K562 (cell line): Measurements from ENCODE around the gene BET1L. TPM values are rescaled to one million over a fixed set of nuclear protein-coding genes. Genes with fewer than 3 reads are reported as not detected.

Experiments used
- ATAC-seq: fragments of 200-7000 bp; cut with Tn5 transposase; 3 replicates; pipeline ENCODE4 v1.9.1; 2020; ENCODE audit warnings: moderate library complexity
- BruUV-seq: library from RNA; stranded (reverse); fragments of 400-500 nt; replicated peaks from 2 replicates; lab custom pipeline; 2021; lab: Mats Ljungman, UMichigan
- CTCF ChIA-PET: fragments of 300-600 bp; formaldehyde crosslinking; extraction: SDS; loops from one replicate; lab custom pipeline; 2021; ENCODE audit warnings: low intra/inter-chr PET ratio; lab: Yijun Ruan, JAX
- POLR2A ChIA-PET: fragments of 300-600, 350-650 bp; sonication (Branson Sonifier 250); formaldehyde crosslinking; extraction: SDS; loops from one replicate; lab custom pipeline; 2021; ENCODE audit warnings: antibody characterized with exemption, inconsistent platforms; lab: Yijun Ruan, JAX
- DNase-seq, 4 experiments: peaks; one replicate each; pipeline versions ENCODE4 v3.0.0 to v3.0.0-alpha.2; 2011 to 2018; ENCODE audit warnings: low spot score in 3 of 4, mixed read lengths in 3 of 4; ENCODE audit errors: extremely low read depth in 1 of 4
- FAIRE-seq: peaks from 2 replicates; lab custom pipeline; 2011; peaks lifted over from hg19 to GRCh38; lab: Jason Lieb, UNC
- H2AFZ ChIP-seq: 2 replicates; pipeline ENCODE4 v1.6.0; 2011; ENCODE audit warnings: low read depth, low read length, control low read depth, inconsistent platforms
- H3K27ac ChIP-seq: fragments of 200-600 bp; 3 replicates; pipeline ENCODE4 v1.8.0; 2011; ENCODE audit warnings: low read depth, mild to moderate bottlenecking, control low read depth, inconsistent platforms, low read length, moderate library complexity, mixed read lengths; ENCODE audit errors: extremely low read depth
- H3K27me3 ChIP-seq, 2 experiments: fragments of 300-600 bp in 1 of 2; 2 replicates in 1 of 2; 3 replicates in 1 of 2; pipeline versions ENCODE4 v1.6.0 to v1.8.0; 2011; ENCODE audit warnings: inconsistent platforms in 2 of 2, low read length in 2 of 2, mild to moderate bottlenecking in 1 of 2, mixed read lengths in 1 of 2, moderate library complexity in 1 of 2; ENCODE audit not compliant: control insufficient read depth in 2 of 2, insufficient read depth in 2 of 2
- H3K36me3 ChIP-seq: fragments of 300-600 bp; 3 replicates; pipeline ENCODE4 v1.8.0; 2011; ENCODE audit warnings: mild to moderate bottlenecking, low read length, inconsistent platforms; ENCODE audit not compliant: control insufficient read depth, insufficient read depth
- H3K4me1 ChIP-seq, 2 experiments: fragments of 200-600 bp in 1 of 2; replicated peaks in 1 of 2; 2 replicates in 1 of 2; 3 replicates in 1 of 2; pipeline versions ENCODE4 v1.5.1 to v1.8.0; 2011; ENCODE audit warnings: inconsistent platforms in 2 of 2, low read length in 2 of 2, mild to moderate bottlenecking in 1 of 2, mixed read lengths in 1 of 2, moderate library complexity in 1 of 2; ENCODE audit not compliant: control insufficient read depth in 2 of 2, insufficient read depth in 2 of 2
- H3K4me2 ChIP-seq: 2 replicates; pipeline ENCODE4 v1.6.1; 2011; ENCODE audit warnings: low read length, control low read depth, inconsistent platforms, mixed read lengths; ENCODE audit not compliant: insufficient read depth
- H3K4me3 ChIP-seq: fragments of 200-600 bp; sonication (generic), shearing (Covaris generic); 2 replicates; pipeline ENCODE4 v1.5.1; 2016; ENCODE audit warnings: control low read depth, inconsistent platforms
- H3K79me2 ChIP-seq: fragments of 200-600 bp; 3 replicates; pipeline ENCODE4 v1.8.0; 2011; ENCODE audit warnings: low read length, inconsistent platforms; ENCODE audit not compliant: control insufficient read depth, insufficient read depth
- H3K9ac ChIP-seq, 2 experiments: 2 replicates each; pipeline versions ENCODE4 v1.6.0 to v1.6.1; 2011; ENCODE audit warnings: low read depth in 2 of 2, low read length in 2 of 2, control low read depth in 1 of 2, inconsistent platforms in 1 of 2, mild to moderate bottlenecking in 1 of 2, mixed read lengths in 1 of 2; ENCODE audit not compliant: insufficient read depth in 1 of 2
- H3K9me1 ChIP-seq: one replicate; pipeline ENCODE4 v1.6.0; 2011; ENCODE audit warnings: inconsistent platforms, mild to moderate bottlenecking, low read length, moderate library complexity; ENCODE audit not compliant: control insufficient read depth, insufficient read depth
- H3K9me3 ChIP-seq: replicated peaks from 2 replicates; pipeline ENCODE4 v1.5.1; 2011; ENCODE audit warnings: low read depth, low read length, inconsistent platforms; ENCODE audit not compliant: control insufficient read depth, insufficient read depth
- H4K20me1 ChIP-seq: replicated peaks from 2 replicates; pipeline ENCODE4 v1.6.1; 2011; ENCODE audit warnings: low read length, inconsistent platforms, mixed read lengths; ENCODE audit not compliant: control insufficient read depth, insufficient read depth
- CBX2 ChIP-seq: fragments of 200-600 bp; sonication (generic); IDR thresholded peaks from one replicate; pipeline ENCODE4 v1.6.1; 2012; ENCODE audit warnings: mild to moderate bottlenecking, low read length, inconsistent platforms; ENCODE audit not compliant: insufficient read depth, poor library complexity, severe bottlenecking
- GTF2A2 ChIP-seq: IDR thresholded peaks from 2 replicates; pipeline ENCODE4 v1.6.1; 2016; ENCODE audit warnings: mild to moderate bottlenecking, missing genetic modification characterization, missing compliant biosample characterization
- KAT7 ChIP-seq: sonication (generic); formaldehyde crosslinking; IDR thresholded peaks from 2 replicates; pipeline ENCODE4 v1.8.0; 2022; ENCODE audit warnings: missing genetic modification reagents, mild to moderate bottlenecking, borderline replicate concordance
- KLF16 ChIP-seq: IDR thresholded peaks from 2 replicates; pipeline ENCODE4 v1.6.1; 2016; ENCODE audit warnings: antibody characterized with exemption
- L3MBTL2 ChIP-seq: fragments of 450-650 bp; IDR thresholded peaks from 2 replicates; pipeline ENCODE4 v1.6.1; 2016; ENCODE audit warnings: mild to moderate bottlenecking, moderate library complexity
- NCOA1 ChIP-seq: fragments of 450-650 bp; IDR thresholded peaks from 2 replicates; pipeline ENCODE4 v1.6.1; 2016; ENCODE audit warnings: low read depth
- NFIC ChIP-seq: fragments of 450-650 bp; IDR thresholded peaks from 2 replicates; pipeline ENCODE4 v1.6.1; 2017; ENCODE audit warnings: mild to moderate bottlenecking, inconsistent platforms
- PHF20 ChIP-seq: fragments of 450-650 bp; IDR thresholded peaks from 2 replicates; pipeline ENCODE4 v1.6.1; 2018; ENCODE audit not compliant: partially characterized antibody
- SP1 ChIP-seq: sonication (generic); formaldehyde crosslinking; IDR thresholded peaks from 2 replicates; pipeline ENCODE4 v1.8.1; 2022; ENCODE audit warnings: mild to moderate bottlenecking, missing genetic modification reagents
- ZFP1 ChIP-seq: fragments of 450-650 bp; formaldehyde crosslinking; IDR thresholded peaks from 2 replicates; pipeline ENCODE4 v1.4.0; 2020; ENCODE audit warnings: mild to moderate bottlenecking, mixed read lengths
- ZNF184 ChIP-seq: sonication (generic); formaldehyde crosslinking; IDR thresholded peaks from 2 replicates; pipeline ENCODE4 v1.5.0; 2020; ENCODE audit warnings: missing genetic modification reagents
- ZNF324 ChIP-seq: fragments of 250-450 bp; sonication (Bioruptor Pico); IDR thresholded peaks from 2 replicates; pipeline ENCODE4 v1.4.0; 2020; ENCODE audit warnings: mild to moderate bottlenecking
- ZNF561 ChIP-seq: fragments of 450-650 bp; formaldehyde crosslinking; conservative IDR thresholded peaks from 2 replicates; pipeline ENCODE4 v1.4.0; 2020; ENCODE audit warnings: mild to moderate bottlenecking, moderate library complexity
- WGBS: fragments of 100-300 bp; shearing (Covaris generic); methylation state at CpG from one replicate; pipeline ENCODE4 v1.1.6; 2016; ENCODE audit warnings: low coverage, mixed read lengths; ENCODE audit not compliant: insufficient coverage; ENCODE audit errors: missing lambda C conversion rate; 5-methylcytosine and 5-hydroxymethylcytosine counted together
- in situ Hi-C: fragments of 300-500 bp; cut with MboI; formaldehyde crosslinking; loops from 4 replicates; pipeline ENCODE4 v1.15.0; 2018; ENCODE audit warnings: inconsistent platforms, mixed read lengths
- intact Hi-C: fragments of 100-400 bp; cut with micrococcal nuclease; formaldehyde crosslinking; loops from 2 replicates; pipeline ENCODE4 v1.14.2; 2022
- polyA plus RNA-seq, 8 experiments: library from polyadenylated mRNA; depleted of rRNA in 4 of 8; stranded (reverse) in 5 of 8; unstranded in 3 of 8; fragments of >200 nt; fragmentation: Nextera tagmentation in 2 of 8; fragmentation: Illumina TruSeq in 1 of 8; extraction: Ambion mirVana in 2 of 8; extraction: Trizol in 1 of 8; gene quantifications; 2 replicates each; pipeline versions ENCODE4 v1.2.1 to v1.2.3, GENCODE V29; 2011 to 2014; ENCODE audit warnings: inconsistent platforms in 1 of 8, missing spikeins in 1 of 8
- total RNA-seq, 7 experiments: library from RNA; depleted of rRNA in 6 of 7; stranded (reverse); fragments of >200 nt in 6 of 7; fragmentation: Illumina TruSeq in 2 of 7; extraction: Trizol in 2 of 7; gene quantifications; 2 replicates each; pipeline versions ENCODE4 v1.2.1 to v1.2.3, GENCODE V29; 2011 to 2021; ENCODE audit warnings: low replicate concordance in 1 of 7
- TF ChIP-seq, protein P1 (sequence below), 3 experiments: IDR thresholded peaks in 2 of 3; conservative IDR thresholded peaks in 1 of 3; 2 replicates each; pipeline ENCODE4 v1.5.1; 2011 to 2012; ENCODE audit warnings: low read length in 3 of 3, mild to moderate bottlenecking in 3 of 3, control low read depth in 2 of 3, improper control_type of control experiment in 1 of 3, inconsistent platforms in 1 of 3, low read depth in 1 of 3, mixed read lengths in 1 of 3, moderate library complexity in 1 of 3; ENCODE audit not compliant: insufficient read depth in 2 of 3
- TF ChIP-seq, protein P2 (sequence below): fragments of 200-800 bp; sonication (Bioruptor generic); IDR thresholded peaks from 2 replicates; pipeline ENCODE4 v1.6.1; 2017; ENCODE audit warnings: missing genetic modification characterization, missing compliant biosample characterization
- TF ChIP-seq, protein P3 (sequence below): fragments of 450-650 bp; IDR thresholded peaks from 2 replicates; pipeline ENCODE4 v1.6.1; 2018; ENCODE audit warnings: mild to moderate bottlenecking, low read depth; ENCODE audit not compliant: partially characterized antibody

BET1L gene
- total and polyA plus RNA-seq, 9 of the 15 experiments (the other 6 are each of a cell fraction or from before 2014, with no cell fraction given), result 9.9 to 69.1 (median 19.9) TPM

DNA sequence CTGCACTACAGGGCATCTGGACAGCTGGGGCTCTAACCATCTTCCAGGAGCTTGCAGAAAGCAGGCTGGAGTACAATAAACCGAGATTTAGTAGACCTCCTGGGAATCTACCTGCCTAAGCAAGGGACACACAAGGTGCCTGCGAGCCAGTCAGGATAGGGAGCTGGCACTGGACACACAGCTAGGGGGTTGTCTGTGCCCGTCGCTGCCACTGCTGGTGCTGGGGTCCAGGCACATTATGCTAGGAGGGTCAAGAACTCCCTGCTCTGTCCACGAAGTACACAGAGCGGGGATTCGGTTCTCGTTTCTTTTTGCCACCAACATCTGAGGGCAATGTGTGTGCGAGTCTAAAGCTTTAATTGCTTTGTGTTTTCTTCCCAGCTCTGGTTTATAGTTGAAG, 4.5 kb upstream of the BET1L start:
- H3K4me3 ChIP-seq, result no peak overlapping the region
- peaks cover 74% of the 10 kb centered on the region for H3K36me3 ChIP-seq
- ChIA-PET CTCF (no interaction called here), POLR2A (interaction anchor here (0.7 to 1.6 kb wide), 4 partner anchors 9 to 23 kb away, joined by 3 to 6 read pairs (median 4); no protein-coding TSS in a partner anchor)
- ATAC-seq (no peak), FAIRE-seq (no peak), DNase-seq (no peak)
- 98% methylated on average over 9 of the region's 9 CpGs for WGBS
- H3K27ac ChIP-seq, result no peak overlapping the region
- 0 out of 4 replicates have a peak overlapping the region, but pooled peaks of 1 of the 2 experiments have one; percentile 46 for H3K9ac ChIP-seq
- H3K9me3 ChIP-seq, result no peaks in the 10 kb centered on the region
- peaks cover 10% of the 10 kb centered on the region for H3K9me1 ChIP-seq
- H3K4me2 ChIP-seq, result no peak overlapping the region
- peaks cover 19% of the 10 kb centered on the region; the same call in 1 of the 2 replicates for H4K20me1 ChIP-seq
- intact Hi-C loops (no loop called here), in situ Hi-C loops (loop anchor here (10.0 kb wide), 1 partner anchor 153 kb away; the partner anchor contains the start of gene B4GALNT4)
- no peaks in the 10 kb centered on the region; a peak in 1 of 5 replicates for H3K27me3 ChIP-seq
- H2AFZ ChIP-seq, result no peak overlapping the region
- TF ChIP-seq PHF20 (no peak), SP1 (CRISPR knock-in tag) (no peak), GTF2A2 (tag) (no peak), L3MBTL2 (no peak), ZFP1 (CRISPR knock-in tag) (no peak), KLF16 (no peak), ZNF561 (CRISPR knock-in tag) (no peak), NFIC (no peak), KAT7 (CRISPR knock-in tag) (no peak), CBX2 (no peak), ZNF184 (CRISPR knock-in tag) (no peak), NCOA1 (no peak), ZNF324 (CRISPR knock-in tag) (no peak)
- TF ChIP-seq, protein P1, sequence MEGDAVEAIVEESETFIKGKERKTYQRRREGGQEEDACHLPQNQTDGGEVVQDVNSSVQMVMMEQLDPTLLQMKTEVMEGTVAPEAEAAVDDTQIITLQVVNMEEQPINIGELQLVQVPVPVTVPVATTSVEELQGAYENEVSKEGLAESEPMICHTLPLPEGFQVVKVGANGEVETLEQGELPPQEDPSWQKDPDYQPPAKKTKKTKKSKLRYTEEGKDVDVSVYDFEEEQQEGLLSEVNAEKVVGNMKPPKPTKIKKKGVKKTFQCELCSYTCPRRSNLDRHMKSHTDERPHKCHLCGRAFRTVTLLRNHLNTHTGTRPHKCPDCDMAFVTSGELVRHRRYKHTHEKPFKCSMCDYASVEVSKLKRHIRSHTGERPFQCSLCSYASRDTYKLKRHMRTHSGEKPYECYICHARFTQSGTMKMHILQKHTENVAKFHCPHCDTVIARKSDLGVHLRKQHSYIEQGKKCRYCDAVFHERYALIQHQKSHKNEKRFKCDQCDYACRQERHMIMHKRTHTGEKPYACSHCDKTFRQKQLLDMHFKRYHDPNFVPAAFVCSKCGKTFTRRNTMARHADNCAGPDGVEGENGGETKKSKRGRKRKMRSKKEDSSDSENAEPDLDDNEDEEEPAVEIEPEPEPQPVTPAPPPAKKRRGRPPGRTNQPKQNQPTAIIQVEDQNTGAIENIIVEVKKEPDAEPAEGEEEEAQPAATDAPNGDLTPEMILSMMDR (IDR thresholded peaks at IDR 0.05 in 2 of 3, conservative IDR thresholded peaks at IDR 0.05 in 1 of 3; ENCODE audit: insufficient read depth in 2 of 3, low read depth in 1 of 3, low read length in 3 of 3), result no peak
- TF ChIP-seq, protein P2, sequence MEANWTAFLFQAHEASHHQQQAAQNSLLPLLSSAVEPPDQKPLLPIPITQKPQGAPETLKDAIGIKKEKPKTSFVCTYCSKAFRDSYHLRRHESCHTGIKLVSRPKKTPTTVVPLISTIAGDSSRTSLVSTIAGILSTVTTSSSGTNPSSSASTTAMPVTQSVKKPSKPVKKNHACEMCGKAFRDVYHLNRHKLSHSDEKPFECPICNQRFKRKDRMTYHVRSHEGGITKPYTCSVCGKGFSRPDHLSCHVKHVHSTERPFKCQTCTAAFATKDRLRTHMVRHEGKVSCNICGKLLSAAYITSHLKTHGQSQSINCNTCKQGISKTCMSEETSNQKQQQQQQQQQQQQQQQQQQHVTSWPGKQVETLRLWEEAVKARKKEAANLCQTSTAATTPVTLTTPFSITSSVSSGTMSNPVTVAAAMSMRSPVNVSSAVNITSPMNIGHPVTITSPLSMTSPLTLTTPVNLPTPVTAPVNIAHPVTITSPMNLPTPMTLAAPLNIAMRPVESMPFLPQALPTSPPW (CRISPR knock-in tag), result no peak
- TF ChIP-seq, protein P3, sequence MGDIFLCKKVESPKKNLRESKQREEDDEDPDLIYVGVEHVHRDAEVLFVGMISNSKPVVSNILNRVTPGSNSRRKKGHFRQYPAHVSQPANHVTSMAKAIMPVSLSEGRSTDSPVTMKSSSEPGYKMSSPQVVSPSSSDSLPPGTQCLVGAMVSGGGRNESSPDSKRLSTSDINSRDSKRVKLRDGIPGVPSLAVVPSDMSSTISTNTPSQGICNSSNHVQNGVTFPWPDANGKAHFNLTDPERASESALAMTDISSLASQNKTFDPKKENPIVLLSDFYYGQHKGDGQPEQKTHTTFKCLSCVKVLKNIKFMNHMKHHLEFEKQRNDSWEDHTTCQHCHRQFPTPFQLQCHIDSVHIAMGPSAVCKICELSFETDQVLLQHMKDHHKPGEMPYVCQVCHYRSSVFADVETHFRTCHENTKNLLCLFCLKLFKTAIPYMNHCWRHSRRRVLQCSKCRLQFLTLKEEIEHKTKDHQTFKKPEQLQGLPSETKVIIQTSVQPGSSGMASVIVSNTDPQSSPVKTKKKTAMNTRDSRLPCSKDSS, result no peak
- H3K79me2 ChIP-seq, result peaks cover 41% of the 10 kb centered on the region
- peaks cover 18 to 36% of the 10 kb centered on the region in 2 experiments; a peak in 4 of 5 replicates for H3K4me1 ChIP-seq
- BruUV-seq, result no TSS peak
